ENCODE results near the gene HIP1R. TPM values are rescaled to one million over a fixed set of nuclear protein-coding genes. Genes with fewer than 3 reads are reported as not detected.

Gene HIP1R, protein sequence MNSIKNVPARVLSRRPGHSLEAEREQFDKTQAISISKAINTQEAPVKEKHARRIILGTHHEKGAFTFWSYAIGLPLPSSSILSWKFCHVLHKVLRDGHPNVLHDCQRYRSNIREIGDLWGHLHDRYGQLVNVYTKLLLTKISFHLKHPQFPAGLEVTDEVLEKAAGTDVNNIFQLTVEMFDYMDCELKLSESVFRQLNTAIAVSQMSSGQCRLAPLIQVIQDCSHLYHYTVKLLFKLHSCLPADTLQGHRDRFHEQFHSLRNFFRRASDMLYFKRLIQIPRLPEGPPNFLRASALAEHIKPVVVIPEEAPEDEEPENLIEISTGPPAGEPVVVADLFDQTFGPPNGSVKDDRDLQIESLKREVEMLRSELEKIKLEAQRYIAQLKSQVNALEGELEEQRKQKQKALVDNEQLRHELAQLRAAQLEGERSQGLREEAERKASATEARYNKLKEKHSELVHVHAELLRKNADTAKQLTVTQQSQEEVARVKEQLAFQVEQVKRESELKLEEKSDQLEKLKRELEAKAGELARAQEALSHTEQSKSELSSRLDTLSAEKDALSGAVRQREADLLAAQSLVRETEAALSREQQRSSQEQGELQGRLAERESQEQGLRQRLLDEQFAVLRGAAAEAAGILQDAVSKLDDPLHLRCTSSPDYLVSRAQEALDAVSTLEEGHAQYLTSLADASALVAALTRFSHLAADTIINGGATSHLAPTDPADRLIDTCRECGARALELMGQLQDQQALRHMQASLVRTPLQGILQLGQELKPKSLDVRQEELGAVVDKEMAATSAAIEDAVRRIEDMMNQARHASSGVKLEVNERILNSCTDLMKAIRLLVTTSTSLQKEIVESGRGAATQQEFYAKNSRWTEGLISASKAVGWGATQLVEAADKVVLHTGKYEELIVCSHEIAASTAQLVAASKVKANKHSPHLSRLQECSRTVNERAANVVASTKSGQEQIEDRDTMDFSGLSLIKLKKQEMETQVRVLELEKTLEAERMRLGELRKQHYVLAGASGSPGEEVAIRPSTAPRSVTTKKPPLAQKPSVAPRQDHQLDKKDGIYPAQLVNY
- 1.5 and 3.6 TPM in 2 replicates for polyA plus RNA-seq

DNA sequence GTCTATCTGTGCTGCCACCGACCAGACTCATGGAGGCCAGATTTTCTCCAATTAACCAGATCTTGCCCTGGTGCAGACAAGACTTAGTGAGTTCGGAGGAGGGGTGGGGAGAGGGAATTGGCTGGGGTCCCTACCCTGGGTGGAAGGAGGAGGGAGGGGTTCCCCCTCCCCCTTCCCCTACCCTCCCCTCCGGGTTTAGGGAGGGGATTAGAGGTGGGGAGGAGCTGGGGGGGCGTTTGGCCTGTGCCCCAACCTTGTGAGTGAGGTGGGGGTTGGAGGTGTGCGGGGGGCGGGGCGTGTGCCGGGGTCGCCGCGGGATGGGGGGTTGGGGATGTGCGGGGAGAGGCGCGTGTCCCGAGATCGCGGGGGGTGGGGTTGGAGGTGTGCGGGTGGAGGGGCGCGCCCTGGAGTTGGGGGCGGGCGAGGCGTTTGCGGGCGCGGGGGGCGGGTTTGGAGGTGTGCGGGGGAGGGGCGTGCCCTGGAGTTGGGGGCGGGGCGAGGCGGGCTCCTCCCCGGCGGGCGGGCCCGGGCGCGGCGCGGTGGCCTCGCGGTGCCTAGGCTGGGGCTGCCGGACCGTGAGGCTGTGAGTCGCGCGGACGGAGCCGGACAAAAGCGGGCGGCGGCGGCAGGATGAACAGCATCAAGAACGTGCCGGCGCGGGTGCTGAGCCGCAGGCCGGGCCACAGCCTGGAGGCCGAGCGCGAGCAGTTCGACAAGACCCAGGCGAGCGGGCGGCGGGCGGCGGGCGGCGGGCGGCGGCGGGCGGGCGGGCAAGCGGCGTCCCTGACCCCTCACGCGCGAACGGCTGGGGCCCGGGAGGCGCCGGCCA is at the start of gene HIP1R:
TSS of gene HIP1R (plus strand) at position 537 of the 829 bp plus-strand sequence. CDS start at position 631, 94 bp downstream.

DNA sequence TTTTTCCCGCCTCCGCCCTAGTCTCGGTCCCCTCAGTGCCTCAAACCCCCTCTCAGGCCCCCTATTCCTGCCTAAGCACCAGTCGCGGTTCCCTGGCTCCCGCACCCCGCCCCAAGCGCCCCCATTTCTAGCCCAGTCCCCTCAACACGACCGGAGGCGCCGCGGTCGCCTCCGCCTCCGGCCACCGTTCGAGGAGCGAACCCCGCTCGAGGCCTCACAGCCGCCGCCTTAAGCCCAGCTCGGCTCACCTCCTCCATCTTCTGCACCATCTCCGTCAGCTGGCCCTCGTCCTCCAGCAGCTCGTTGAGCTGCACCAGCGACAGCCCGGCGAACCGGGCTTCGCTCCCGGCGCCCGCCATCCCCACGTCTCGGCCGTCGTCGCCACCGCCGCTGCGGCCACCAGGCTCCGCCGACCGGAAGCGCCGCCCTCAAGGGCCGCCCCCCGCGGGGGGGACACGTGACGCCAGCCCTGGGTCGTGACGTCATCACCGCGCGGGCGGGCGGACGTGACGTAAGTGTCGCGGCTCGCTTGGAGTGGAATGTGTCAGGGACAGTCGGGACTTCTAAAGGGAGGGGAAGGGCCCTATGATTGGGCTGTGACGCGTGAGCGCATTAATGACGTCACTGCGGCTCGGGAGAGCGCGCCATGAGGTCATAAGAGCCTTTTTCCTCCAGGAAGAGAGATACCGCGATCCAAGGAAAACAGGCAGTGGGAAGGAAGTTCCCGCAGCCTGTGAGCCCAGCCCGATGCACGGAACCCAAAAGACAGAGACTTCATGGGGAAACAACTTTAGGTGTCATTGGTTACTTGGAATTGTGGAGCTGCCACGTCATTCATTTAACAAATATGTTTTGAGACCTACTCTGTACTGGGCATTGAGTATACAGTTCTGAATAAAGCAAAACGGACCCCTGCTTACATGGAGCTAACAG is 60.7 kb downstream of the HIP1R start, which contains the start of gene VPS37B:
TSS of gene VPS37B (minus strand) at position 421 of the 933 bp plus-strand sequence. CDS start at position 359, 62 bp downstream.

Other genes starting within 250 kb of the HIP1R start
- gene HCAR2, start 132.1 kb upstream of the HIP1R start, polyA plus RNA-seq = not detected in 2 replicates
- not detected in 2 replicates for gene HCAR3, start 118.6 kb upstream of the HIP1R start, polyA plus RNA-seq
- gene HCAR1, start 104.6 kb upstream of the HIP1R start, polyA plus RNA-seq = not detected in 2 replicates
- gene DENR, start 82.6 kb upstream of the HIP1R start, polyA plus RNA-seq = 24.7 and 31.7 TPM in 2 replicates
- 0.70 and 2.3 TPM in 2 replicates for gene CCDC62, start 60.9 kb upstream of the HIP1R start, polyA plus RNA-seq
- gene VPS37B, start 60.7 kb downstream of the HIP1R start, polyA plus RNA-seq = 0.97 and 1.0 TPM in 2 replicates
- 3.0 and 3.6 TPM in 2 replicates for gene ABCB9, start 131.0 kb downstream of the HIP1R start, polyA plus RNA-seq
- 2.8 and 4.8 TPM in 2 replicates for gene OGFOD2, start 139.8 kb downstream of the HIP1R start, polyA plus RNA-seq
- gene ARL6IP4, start 145.2 kb downstream of the HIP1R start, polyA plus RNA-seq = 11.9 and 23.7 TPM in 2 replicates

Measured in Purkinje cell (primary cell).